GM19025 (cell line): ENCODE measurements around the gene NOC2L.

Experiments used
- ATAC-seq: cut with Tn5 transposase; IDR thresholded peaks from one replicate; pipeline ENCODE4 v1.9.1; 2021; ENCODE audit warnings: mild to moderate bottlenecking, low read depth, moderate library complexity; ENCODE audit not compliant: unreplicated experiment

NOC2L gene

DNA sequence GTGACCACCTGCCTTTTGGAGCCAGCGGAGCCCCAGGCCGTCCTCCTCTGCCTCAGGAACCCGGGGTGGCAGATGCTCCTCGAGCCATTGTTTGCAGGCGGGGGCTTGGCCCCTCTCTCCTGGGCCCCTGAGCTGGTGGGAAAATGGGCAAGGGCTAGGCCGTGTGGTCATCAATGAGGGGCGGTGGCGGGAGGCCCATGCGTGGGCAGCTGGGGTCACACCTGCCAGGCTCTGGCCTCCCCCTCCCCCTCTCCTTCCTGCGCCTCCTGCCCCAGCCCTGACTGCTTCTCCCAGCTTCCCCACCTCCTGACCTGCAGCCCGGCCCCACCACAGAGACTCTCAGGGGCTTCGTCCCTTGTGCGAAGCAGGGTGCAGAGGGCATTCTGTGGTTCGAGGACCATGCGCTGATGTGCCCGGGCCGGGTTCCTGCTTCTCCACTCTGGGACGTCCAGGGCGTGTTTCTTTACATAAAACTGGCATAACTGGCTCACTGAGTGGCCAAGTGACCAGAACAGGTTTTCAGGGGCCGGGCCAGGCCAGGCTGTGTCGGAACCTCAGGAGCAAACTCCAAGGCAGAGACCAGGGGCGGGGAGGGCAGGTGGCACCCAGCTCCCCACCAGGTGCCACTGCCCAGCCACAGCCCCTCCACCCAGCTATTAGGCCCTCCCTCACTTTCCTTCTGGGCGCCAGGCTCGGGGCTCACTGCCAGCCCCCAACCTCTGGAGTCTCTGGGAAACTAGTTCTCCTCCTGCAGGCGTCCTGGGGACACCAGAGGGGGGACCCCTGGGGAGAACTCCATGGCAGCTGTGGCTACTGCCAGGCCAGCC, 26.1 kb downstream of the NOC2L start:
- no peak for ATAC-seq

DNA sequence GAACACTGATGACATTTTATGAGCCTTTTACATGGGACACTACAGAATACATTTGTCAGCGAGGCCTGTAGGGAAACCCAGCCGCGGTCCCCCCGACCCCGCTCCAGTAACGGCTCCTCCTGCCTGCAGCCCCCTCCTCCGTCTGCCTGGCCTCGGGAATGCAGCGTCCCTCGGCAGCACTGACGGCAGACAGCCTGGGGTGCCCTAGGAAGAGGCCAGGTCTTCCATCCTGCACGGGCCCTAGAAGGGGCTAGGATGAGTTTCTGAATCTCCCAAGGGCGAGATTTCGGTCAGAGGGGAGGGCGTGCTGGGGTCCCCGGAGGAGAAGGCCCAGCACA, 26.9 kb downstream of the NOC2L start:
- no peak for ATAC-seq

DNA sequence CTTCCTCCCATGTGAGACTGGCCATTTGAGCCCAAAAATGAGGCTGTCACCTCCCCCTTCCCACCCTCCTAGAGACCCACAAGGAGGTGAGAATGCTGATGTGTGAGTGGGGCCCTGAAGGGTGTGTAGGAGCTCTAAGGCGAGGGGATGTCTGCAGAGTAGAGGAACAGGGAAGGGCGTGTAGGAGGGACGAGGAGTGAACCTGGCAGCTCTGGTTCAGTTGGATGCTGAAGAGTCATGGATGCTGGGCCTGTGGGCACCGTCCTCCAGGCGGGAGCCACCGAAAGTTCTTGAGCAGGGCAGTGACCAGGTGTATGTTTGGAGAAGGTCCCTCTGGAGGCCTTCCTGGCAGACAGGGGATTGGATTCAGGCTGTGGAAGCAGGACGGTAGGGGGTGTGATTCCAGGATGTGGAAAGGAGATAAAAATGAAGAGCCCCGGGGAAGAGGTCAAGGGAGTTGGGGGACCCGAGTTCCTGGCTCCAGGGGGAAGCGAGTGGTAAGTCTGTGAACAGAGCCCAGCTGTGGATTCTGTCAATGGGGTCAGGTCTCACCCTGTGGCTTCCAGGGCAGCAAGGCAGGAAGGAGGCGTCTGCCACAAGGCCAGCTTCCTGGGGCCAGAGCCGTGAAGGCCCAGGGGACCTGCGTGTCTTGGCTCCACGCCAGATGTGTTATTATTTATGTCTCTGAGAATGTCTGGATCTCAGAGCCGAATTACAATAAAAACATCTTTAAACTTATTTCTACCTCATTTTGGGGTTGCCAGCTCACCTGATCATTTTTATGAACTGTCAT, 27.5 kb downstream of the NOC2L start:
- no peak for ATAC-seq

DNA sequence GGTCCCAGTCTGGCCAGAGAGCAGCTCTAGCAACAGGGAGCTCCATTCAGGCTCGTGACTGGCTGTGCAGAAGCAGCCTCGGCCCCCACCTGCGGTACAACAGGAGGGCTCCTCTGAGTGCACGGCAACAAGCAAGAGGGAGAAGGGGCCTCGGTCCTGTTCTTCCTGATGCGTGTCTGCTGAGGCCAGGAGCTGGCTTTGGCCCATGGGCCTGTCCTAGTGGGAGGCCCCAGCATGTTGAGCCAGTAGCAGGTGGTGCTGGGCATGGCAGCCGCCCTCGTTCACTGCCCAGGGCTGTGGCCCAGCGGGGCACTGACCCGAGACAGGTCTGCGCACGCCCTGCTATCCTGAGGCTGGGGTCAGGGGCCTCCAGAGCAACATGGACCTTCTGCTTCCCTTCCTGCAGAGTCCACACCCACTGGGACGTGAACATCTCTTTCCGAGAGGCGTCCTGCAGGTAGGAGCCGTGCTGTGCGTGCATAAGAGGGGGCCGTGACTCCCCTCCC, 28.4 kb downstream of the NOC2L start:
- ATAC-seq, result no peak

DNA sequence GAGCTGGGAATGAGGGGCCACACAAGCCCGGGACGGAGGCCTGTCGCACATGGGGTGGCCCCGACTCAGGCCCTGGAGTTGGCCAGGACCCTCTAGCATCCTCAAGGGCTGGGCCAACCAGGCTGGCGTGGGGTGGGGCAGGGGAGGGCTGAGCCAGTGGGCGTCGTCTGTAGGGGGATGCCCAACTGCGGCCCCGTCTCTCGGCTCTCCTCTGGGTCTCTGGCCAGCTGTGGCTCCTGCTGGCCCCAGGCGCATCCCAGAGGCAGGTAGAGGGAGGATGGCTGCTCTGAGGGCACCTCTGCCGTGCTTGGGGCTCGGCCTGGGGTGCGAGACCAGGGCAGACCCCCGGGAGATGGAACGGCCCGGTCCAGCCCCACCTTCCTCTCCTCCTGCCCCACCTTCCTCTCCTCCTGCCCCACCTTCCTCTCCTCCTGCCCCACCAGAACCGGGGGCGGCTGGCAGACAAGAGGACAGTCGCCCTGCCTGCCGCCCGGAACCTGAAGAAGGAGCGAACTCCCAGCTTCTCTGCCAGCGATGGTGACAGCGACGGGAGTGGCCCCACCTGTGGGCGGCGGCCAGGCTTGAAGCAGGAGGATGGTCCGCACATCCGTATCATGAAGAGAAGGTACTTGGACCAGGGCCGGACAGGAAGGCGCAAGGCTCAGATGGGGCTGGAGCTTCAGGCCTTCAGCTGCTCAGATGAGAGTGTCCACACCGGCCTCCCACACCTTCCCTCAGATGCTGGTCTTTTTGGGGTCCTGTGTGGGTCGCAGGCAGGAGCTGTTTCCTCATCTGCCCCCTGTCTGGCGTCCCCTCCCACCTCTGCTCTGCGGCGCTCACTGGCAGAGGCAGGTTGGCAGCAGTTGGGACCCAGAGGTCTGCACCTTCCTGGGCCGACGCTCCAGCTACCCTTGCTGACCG, 29.1 kb downstream of the NOC2L start:
- no peak for ATAC-seq

DNA sequence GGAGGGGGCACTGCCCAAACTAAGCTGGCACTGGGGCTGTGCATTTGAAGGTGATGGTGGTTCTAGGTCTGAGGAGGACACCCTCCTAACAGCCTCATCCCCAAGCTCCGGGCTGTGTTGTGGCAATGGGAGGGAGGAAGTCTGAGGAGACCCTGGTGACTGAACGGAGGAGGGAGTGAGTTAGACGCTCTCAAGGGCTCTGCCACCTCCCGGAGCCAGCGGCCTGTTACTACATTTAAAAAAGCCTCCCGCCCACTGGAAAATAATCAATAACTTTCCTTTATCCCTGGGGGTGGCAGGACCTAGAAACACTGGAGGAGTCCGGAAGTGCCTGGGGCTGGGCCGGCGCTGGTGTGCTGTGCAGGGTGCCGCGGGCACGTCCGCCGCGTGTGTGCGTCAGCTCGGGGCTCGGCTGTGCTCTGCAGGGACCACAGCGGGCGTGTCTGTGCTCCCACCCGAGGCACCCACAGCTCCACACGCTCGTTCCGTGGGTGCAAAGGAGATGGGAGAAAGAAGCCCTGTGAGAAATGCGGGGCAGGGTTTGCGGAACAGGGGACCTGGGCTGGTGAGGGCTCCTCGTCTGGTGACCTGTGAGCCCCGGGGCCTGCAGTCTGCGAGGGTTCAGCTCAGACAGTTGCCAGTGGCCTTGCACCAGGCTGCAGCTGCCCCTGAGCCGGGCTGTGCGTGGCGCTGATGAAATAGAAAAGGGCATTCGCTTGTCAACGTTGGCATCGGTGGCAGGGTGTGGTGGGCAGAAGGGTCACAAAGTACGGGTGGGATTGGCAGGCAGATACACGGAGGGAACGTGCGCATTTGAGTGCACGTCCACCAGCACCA, 30.0 kb downstream of the NOC2L start:
- ATAC-seq, result no peak

DNA sequence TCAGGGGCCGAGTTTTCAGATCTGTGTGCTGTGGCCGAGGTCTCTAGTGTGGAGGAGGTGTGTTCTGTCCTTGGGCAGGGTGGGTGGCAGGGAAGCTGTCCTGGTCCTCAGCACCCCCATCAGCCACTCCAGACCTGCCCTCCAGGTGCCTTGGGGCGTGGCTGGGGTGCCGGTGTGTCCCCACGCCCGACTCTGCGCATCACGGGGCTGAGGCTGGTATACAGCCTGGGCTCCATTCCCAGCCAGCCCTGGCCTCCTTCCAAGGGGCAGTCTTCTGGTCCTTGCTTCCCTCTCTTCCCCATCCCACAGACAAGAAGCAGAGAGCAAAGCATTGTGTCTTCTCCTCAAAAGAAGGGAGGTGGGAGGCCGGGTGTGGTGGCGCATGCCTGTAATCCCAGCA, 31.3 kb downstream of the NOC2L start:
- ATAC-seq, result no peak

DNA sequence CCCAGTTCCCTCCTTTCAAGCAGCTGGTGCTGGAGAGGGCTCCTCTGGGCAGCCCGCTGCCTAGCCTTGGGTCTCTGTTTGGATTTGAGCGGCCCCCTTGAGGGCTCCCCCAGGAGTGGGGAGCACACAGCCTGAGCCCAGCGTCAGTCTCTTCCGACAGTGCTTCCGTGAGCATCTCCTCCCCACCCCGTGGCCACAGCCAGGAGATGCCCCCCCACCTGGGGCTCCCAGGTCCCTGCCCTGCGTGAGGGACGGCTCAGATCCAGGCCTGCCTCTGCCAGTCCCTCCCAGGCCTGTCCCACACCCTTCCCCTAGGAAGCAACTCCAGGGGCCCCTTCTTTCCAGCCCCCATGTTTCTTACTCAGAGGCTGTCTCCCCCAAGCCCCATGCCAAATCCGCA, 31.8 kb downstream of the NOC2L start:
- no peak for ATAC-seq

DNA sequence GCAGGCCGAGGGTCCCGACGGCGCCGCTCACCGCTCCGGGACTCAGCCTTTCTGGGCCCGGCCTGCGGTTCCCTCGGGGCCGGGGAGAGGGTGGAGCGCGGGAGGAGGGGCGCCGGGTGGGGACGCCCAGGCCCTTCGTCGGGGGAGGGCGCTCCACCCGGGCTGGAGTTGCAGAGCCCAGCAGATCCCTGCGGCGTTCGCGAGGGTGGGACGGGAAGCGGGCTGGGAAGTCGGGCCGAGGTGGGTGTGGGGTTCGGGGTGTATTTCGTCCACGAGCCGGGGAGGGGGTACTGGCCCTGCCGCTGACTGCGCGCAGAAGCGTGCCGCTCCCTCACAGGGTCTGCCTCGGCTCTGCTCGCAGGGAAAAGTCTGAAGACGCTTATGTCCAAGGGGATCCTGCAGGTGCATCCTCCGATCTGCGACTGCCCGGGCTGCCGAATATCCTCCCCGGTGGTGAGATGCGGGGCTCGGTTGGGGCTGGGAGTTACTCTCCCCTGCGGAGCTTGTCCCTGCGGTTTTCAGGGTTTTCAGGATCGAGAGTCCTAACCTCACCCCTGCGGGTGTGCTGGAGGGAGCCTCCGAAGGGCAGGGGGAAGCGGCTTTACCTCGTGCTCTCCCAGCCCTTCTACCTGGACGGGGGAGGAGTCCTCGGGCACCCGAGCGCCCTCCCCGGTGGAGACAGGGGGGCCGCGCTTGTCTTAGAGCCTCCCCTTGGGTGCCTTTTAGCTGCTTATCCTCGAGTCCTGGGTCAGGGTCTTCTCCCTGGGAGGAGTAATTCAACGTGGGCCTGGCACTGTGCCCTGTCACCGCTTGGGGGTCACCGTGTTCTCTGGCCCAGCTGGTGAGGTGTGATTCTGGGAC, 33.3 kb downstream of the NOC2L start:
- ATAC-seq, result no peak

DNA sequence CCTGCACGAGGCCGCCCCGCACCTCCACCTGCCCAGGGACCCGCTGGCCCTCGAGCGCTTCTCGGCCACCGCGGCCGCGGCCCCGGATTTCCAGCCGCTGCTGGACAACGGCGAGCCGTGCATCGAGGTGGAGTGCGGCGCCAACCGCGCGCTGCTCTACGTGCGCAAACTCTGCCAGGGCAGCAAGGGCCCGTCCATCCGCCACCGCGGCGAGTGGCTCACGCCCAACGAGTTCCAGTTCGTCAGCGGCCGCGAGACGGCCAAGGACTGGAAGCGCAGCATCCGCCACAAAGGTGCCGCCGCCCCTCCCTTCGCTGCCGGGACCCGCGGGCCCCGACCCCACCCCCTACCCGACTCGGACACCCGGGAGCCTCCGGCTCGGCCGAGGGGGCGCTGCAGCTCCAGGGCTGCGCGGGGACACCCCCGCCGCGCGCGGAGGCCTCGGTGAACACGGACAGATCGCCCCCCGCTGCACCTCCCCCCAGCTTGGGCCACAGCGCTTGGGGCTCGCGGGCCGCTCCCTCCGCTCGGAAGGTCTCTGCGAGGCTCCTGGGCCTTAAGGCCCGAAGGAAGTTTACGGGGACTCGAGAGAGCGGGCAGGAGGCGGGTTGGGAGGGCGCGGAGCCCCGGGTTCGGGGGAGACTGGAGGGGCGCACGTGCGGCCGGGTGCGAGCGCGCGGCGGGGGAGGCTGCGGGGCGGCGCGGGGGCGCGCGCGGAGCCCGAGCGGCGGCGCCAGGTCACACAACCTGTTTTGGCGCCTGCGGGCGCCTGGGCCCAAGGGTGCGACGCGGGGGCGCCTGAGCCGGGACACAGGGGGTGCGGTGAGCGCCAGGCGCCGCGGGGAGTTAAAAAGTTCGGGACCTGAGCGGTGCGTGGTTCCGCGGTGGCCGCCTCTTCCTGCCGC, 34.1 kb downstream of the NOC2L start:
- no peak for ATAC-seq

DNA sequence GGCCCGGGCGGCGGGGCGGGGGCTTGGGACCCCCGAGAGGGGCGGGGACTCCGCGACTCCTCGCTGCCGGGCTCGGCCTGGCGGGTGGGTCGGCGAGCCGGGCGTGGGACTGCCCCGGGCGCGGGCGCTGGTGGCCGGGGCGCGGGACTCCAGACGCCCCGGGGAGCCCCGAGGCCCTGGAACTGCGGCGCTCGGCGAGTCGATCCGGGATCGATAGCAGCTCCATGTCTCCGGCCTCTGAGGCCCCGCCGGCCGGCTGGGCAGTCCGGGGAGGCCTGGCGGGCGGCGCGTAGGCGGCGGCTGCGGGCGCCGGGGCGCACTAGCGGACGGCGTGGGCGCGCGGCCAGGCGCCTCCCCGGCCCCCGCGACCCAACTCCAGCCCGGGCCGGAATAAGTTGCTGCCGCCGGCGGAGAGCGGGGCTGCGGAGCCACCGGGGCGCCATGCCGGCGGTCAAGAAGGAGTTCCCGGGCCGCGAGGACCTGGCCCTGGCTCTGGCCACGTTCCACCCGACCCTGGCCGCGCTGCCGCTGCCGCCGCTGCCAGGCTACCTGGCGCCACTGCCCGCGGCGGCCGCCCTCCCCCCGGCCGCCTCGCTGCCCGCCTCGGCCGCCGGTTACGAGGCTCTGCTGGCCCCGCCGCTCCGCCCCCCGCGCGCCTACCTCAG, 34.9 kb downstream of the NOC2L start:
- ATAC-seq, result no peak

DNA sequence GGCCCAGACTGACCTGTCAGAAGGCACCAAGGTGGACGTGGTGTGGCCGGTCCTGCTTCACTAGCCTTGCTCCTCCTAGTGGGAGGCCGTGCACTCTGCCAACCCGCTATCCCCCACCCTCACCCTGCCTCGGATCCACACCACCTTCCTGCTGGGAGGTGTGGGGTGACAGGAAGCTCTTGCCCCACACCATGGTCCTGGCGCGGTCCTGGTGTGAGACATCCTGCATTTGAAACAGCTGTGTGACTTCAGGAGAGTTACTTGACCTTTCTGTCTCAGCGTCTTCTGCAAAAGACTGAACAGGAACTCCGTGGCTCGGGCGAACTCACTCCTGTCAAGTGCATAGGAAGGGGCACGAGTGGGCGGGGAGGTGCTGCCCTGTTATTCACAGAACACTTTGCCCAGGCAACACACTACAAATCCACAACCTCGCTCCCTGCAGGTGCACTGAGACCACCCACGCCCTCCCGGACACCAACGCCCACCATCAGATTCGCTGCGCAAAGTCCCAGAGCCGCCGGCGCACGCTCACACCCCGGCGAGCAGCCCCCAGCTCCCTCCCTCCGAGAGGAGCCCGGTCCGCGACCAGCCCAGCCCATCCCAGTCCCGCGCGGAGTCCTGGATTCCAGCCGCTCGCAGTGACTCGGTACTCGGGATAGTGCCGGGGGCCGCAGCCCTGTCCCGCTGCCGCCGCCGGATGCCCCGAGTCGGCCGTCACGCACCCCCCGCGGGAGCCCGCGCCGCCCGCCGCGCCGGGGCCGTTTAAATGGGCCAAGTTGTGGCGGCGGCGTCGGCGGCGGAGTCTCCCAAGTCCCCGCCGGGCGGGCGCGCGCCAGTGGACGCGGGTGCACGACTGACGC, 35.7 kb downstream of the NOC2L start, which contains the start of gene SAMD11:
TSS of gene SAMD11 (plus strand) at position 793 of the 860 bp plus-strand sequence. CDS start 509 bp downstream, outside the sequence.
- ATAC-seq, result no peak

DNA sequence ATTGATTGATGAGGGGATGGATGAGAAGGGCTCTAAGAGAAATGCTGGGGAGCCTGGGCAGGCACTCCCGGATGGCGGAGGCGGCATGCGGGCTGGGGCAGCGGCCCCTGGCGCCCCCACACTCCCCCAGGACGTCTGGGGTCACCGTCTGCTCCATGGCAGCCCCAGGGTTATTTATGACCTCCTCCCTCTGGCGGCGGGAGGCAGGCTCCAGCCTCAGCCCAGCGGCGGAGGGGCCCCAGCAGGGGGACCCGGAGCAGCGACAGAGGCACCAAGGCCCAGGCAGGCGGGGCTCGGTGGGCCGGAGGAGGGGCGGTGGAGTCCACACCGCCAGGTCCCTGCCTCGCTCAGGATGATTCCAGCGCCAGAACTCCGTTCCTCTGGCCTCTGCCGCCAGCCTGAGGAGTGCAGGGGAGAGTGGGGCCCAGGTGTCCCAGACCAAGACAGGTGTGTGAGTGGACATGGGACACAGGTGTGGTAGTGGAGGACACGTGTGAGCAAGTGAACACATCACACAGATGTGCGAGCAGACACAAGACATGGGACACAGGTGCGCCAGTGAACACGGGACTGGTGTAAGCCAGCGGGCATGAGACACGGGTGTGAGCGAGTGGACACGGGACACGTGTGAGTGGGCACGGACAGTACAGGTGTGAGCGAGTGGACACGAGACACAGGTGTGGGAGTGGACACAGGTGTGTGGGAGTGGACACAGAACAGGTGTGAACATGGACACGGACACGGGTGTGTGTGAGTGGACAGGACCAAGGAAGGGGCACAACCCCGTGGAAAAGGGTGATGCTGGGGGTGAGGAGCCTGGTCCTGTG, 37.8 kb downstream of the NOC2L start:
- no peak for ATAC-seq

DNA sequence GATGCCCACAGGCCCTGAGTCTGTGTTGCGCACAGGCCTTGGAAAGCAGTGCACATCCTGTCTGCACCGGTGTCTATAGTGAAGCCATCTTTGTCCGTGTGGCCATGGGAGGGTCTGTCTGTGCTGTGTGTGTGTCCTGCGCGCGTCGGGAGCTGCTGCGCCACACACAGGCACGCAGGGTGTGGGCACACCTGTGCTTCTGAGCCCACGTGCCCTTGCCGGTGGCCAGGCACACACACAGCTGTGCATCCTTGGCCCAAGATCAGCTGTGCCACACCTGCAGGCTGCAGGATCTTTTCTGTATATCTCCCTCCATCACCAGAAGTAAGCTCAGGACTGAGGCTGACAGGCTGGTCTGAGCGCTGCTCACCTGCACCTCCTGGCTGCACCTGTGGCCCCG, 38.5 kb downstream of the NOC2L start:
- ATAC-seq, result no peak

DNA sequence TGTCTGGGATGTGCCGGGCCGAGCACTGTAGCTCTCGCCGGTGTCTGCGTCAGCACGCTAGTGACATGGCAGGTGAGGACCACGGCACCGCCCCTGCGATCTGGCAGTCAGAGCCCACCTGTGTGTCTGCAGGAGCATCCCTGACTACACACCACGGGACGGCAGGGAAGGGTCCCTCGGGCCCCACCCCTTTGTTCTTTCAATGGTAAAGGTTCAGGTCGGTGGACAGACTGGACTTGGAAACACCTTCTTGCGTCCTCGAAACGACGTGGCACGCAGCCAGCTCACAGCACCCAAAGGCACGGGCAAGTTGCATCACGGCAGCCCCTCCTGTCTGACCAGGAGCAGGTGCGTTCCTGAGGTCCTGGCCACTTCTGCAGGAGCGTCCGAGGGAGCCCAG, 39.0 kb downstream of the NOC2L start:
- no peak for ATAC-seq
